Activated CD4-positive, alpha-beta T cell treated with anti-CD3 and anti-CD28 coated beads, Interleukin-2, amount 10 ng/mL, durations not matched to agents 24 days and 14 days (primary cell): Measurements from ENCODE around the gene MACC1. TPM values are rescaled to one million over a fixed set of nuclear protein-coding genes. Genes with fewer than 3 reads are reported as not detected.
"Not testable (repeated sequence)": the region's sequence is repeated elsewhere in the genome, so short reads cannot be mapped to it uniquely, and the experiment has no call there.

Experiments
- DNase-seq: peaks from one replicate; pipeline ENCODE4 v3.0.0; 2022
- H3K27ac Mint-ChIP-seq: one replicate; pipeline ENCODE4 v1.8.0; 2022; ENCODE audit warnings: mild to moderate bottlenecking, mixed read lengths
- H3K27me3 Mint-ChIP-seq: one replicate; pipeline ENCODE4 v1.8.0; 2022; ENCODE audit warnings: mixed read lengths
- H3K36me3 Mint-ChIP-seq: one replicate; pipeline ENCODE4 v1.8.0; 2022; ENCODE audit warnings: low read depth, mild to moderate bottlenecking, mixed read lengths
- H3K4me1 Mint-ChIP-seq: one replicate; pipeline ENCODE4 v1.8.0; 2021; ENCODE audit warnings: mixed read lengths
- H3K4me3 Mint-ChIP-seq: one replicate; pipeline ENCODE4 v1.8.0; 2022; ENCODE audit warnings: mild to moderate bottlenecking, moderate library complexity, mixed read lengths
- H3K9me3 Mint-ChIP-seq: one replicate; pipeline ENCODE4 v1.8.0; 2021; ENCODE audit warnings: mixed read lengths
- intact Hi-C: fragments of 100-400 bp; cut with micrococcal nuclease; formaldehyde crosslinking; loops from one replicate; pipeline ENCODE4 v1.15.1; 2023
- total RNA-seq: library from RNA; stranded (reverse); gene quantifications from 2 replicates; pipeline ENCODE4 v1.2.3, GENCODE V29; 2022

The MACC1 gene
- total RNA-seq, 1 donor from 2014 or later: not detected

DNA sequence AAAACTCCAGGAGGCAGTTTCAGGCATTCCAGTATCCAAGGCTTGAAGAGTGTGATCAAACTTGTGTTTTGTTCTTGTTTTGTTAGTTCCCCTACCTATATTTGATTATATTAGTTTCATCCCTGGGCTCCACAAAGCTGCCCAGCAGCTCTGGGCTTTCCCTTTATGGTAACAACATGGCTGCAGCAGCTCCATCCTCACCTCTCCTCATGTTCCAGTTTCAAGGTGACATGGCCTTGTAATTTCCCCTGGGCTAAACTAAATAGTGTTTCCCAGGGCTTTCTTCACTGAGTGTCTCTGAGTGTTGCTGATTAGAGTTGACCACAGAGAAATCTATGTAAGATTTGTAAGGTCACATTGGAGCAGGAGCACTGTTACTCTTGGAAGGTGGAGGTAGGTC is 83.4 kb downstream of the MACC1 start:
- Mint-ChIP-seq H3K4me3 (no peak overlapping the region), H3K27me3 (no peaks in the 10 kb centered on the region)

GRCh38 chr7:20132585-20132984 is 84.6 kb downstream of the MACC1 start:
- Mint-ChIP-seq H3K4me3 (no peak overlapping the region), H3K9me3 (no peaks in the 10 kb centered on the region), H3K27me3 (no peaks in the 10 kb centered on the region), H3K27ac (no peak overlapping the region), H3K36me3 (no peaks in the 10 kb centered on the region), H3K4me1 (no peaks in the 10 kb centered on the region)
- DNase-seq: no peak
- intact Hi-C loops: no loop called here

More for the DNA sequence above, 83.4 kb downstream of the MACC1 start:
- H3K4me1 Mint-ChIP-seq: no peaks in the 10 kb centered on the region
- no peak for DNase-seq
- no peaks in the 10 kb centered on the region for H3K36me3 Mint-ChIP-seq
- no peaks in the 10 kb centered on the region for H3K9me3 Mint-ChIP-seq
- intact Hi-C loops: no loop called here
- H3K27ac Mint-ChIP-seq: no peak overlapping the region

DNA sequence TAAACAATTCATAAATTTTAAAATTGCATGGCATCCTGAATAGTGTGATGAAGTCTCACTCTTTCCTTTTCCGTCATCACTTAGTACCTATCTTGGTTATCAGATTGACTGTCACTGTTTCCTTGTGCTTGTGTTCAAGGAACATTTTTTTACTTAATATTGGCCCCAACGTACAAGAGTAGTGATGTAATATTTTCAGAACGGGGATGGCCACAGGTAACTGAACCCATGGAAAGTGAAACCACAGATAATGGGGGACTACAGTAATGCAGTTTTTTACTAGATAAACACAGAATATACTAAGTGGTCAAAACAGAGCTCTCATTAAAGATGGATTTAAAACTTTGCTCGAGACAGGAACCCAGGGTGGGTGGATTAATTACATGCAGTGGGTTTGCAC is 85.4 kb downstream of the MACC1 start:
- intact Hi-C loops: no loop called here
- no peaks in the 10 kb centered on the region for H3K4me1 Mint-ChIP-seq
- no peak for DNase-seq

DNA sequence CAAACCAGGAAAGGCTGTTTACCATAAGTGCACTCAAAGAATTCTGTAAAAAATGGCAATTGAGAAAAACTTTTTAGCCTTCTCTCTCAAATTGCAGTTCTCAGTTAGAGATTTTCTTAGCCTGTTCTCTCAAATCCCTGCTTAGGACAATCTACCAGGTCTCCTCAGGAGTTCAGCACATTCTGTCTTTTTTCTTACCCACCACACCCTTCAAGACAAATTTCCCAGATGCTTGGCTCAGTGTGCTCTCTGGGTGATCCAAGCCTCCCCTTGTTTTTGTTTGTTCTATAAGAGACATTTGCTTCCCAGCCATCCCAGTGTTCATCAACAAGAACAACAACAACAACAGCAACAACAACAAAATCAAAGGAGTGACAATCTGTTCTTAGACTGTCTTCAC is 87.3 kb downstream of the MACC1 start:
- Mint-ChIP-seq H3K4me1 (no peaks in the 10 kb centered on the region), H3K4me3 (no peak overlapping the region), H3K27me3 (no peaks in the 10 kb centered on the region), H3K36me3 (no peaks in the 10 kb centered on the region), H3K9me3 (no peaks in the 10 kb centered on the region), H3K27ac (no peak overlapping the region)
- no peak for DNase-seq
- intact Hi-C loops: no loop called here

More for the DNA sequence above, 85.4 kb downstream of the MACC1 start:
- Mint-ChIP-seq H3K4me3 (no peak overlapping the region), H3K9me3 (no peaks in the 10 kb centered on the region), H3K27me3 (no peaks in the 10 kb centered on the region), H3K27ac (no peak overlapping the region), H3K36me3 (no peaks in the 10 kb centered on the region)

- intact Hi-C loops: no loop called here
- no peak for DNase-seq
- no peak overlapping the region for H3K27ac Mint-ChIP-seq
- no peaks in the 10 kb centered on the region for H3K36me3 Mint-ChIP-seq
- H3K9me3 Mint-ChIP-seq: no peaks in the 10 kb centered on the region
- H3K27me3 Mint-ChIP-seq: no peaks in the 10 kb centered on the region
- H3K4me1 Mint-ChIP-seq: no peaks in the 10 kb centered on the region
- H3K4me3 Mint-ChIP-seq: no peak overlapping the region
Observed at GRCh38 chr7:20128001-20128400, 89.2 kb downstream of the MACC1 start.

- DNase-seq, H3K36me3 Mint-ChIP-seq, H3K27ac Mint-ChIP-seq, H3K4me3 Mint-ChIP-seq, intact Hi-C loops, H3K27me3 Mint-ChIP-seq, H3K4me1 Mint-ChIP-seq, H3K9me3 Mint-ChIP-seq: not testable (repeated sequence)
Observed at GRCh38 chr7:20126060-20126459, 91.1 kb downstream of the MACC1 start.

DNA sequence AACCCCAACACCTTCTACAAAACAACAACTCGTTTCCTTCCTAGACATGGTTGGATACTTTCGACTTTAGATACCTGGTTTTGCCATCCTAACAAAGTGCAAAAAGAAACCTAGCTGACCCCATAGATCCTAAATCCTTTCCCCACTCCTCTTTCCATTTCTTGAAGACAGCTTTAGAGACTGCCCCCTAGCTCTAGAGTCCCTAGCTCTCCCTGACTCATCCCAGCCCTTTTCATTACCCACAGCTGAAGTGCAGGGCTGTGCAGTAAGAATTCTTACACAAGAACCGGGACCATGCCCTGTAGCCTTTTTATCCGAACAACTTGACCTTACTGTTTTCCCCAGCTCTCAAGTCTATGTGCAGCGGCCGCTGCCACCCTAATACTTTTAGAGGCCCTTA is 93.1 kb downstream of the MACC1 start:
- intact Hi-C loops, H3K4me3 Mint-ChIP-seq, H3K4me1 Mint-ChIP-seq, H3K36me3 Mint-ChIP-seq, H3K27me3 Mint-ChIP-seq, H3K27ac Mint-ChIP-seq, H3K9me3 Mint-ChIP-seq, DNase-seq: not testable (repeated sequence)

GRCh38 chr7:20122653-20123316 is 94.4 kb downstream of the MACC1 start:
- H3K4me3 Mint-ChIP-seq, DNase-seq, H3K27me3 Mint-ChIP-seq, intact Hi-C loops, H3K27ac Mint-ChIP-seq, H3K4me1 Mint-ChIP-seq, H3K36me3 Mint-ChIP-seq, H3K9me3 Mint-ChIP-seq: not testable (repeated sequence)

GRCh38 chr7:20122073-20122472 is 95.1 kb downstream of the MACC1 start:
- Mint-ChIP-seq H3K4me1 (no peaks in the 10 kb centered on the region), H3K36me3 (no peaks in the 10 kb centered on the region), H3K27me3 (peaks cover 4% of the 10 kb centered on the region), H3K4me3 (no peak overlapping the region), H3K27ac (no peak overlapping the region), H3K9me3 (no peaks in the 10 kb centered on the region)
- intact Hi-C loops: no loop called here
- no peak for DNase-seq

DNA sequence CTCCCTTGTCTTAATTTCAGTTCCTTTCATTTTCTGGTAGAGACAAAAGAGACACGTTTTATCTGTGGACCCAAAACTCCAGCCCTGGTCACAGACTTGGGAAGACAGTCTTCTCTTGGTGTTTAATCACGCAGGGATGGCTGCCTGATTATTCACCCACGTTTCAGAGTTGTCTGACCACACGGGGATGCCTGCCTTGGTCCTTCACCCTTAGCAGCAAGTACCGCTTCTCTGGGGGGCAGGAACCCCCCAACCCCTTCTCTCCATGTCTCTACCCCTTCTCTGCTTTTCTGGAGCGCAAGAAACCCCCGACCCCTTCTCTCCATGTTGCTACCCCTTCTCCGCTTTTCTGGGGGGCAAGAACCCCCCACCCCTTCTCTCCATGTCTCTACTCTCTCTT is 95.8 kb downstream of the MACC1 start:
- intact Hi-C loops: no loop called here
- Mint-ChIP-seq H3K27ac (no peak overlapping the region), H3K36me3 (no peaks in the 10 kb centered on the region), H3K4me3 (no peak overlapping the region), H3K27me3 (peaks cover 5% of the 10 kb centered on the region), H3K9me3 (no peaks in the 10 kb centered on the region), H3K4me1 (no peaks in the 10 kb centered on the region)
- no peak for DNase-seq

DNA sequence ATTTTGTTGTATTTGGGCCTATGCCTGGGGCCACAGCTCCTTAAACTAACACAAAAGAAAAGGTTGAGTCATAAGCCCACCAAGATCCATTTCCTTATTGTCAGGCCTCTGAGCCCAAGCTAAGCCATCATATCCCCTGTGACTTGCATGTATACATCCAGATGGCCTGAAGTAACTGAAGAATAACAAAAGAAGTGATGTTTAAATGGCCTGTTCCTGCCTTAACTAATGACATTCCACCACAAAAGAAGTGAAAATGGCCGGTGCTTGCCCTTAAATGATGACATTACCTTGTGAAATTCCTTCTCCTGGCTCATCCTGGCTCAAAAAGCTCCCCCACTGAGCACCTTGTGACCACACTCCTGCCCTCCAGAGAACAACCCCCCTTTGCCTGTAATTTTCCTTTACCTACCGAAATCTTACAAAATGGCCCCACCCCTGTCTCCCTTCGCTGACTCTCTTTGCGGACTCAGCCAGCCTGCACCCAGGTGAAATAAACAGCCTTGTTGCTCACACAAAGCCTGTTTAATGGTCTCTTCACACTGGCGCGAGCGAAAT is 96.5 kb downstream of the MACC1 start:
- H3K4me3 Mint-ChIP-seq, H3K4me1 Mint-ChIP-seq, intact Hi-C loops, H3K27me3 Mint-ChIP-seq, H3K27ac Mint-ChIP-seq, H3K36me3 Mint-ChIP-seq, DNase-seq, H3K9me3 Mint-ChIP-seq: not testable (repeated sequence)

DNA sequence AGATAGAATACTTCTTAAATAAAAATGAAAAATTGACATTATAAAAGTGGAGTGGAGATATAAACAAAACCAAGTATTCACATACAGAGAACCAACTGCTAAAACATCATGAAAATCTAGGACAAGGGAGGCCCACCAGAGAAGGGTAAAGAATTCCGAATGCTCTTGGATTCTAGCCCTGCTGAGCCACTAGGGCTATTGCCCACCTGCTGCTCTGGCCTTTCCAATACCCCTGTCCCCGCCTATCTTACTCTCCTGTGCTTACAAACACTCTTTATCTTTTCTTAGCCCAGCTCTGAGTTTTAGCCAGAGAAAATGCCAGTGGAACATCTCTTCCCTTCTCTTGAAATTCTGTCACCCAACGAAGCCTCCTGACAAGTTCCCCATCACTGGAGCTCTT is 100.3 kb downstream of the MACC1 start:
- no peaks in the 10 kb centered on the region for H3K36me3 Mint-ChIP-seq
- H3K27ac Mint-ChIP-seq: no peak overlapping the region
- intact Hi-C loops: no loop called here

DNA sequence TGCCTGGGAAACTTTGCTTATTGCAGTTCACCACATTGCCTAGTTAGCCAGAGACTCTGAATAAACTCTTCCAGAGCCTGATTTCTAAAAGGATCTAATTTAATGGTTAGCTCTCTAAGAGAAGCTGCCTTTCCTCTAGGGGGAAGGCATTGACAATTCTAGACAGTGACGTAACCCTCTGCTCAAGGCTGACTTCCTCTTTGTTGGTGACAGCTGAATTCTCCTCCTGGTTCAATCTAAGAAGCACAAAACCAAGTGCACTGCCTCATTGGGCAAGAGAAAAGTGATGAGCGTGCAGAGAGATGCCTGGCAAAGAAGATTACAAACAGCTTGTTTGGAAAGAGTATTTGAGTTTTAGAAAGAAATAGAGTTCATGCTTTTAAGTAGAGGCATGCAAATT is 102.7 kb downstream of the MACC1 start:
- H3K27me3 Mint-ChIP-seq: peaks cover 7% of the 10 kb centered on the region
- H3K4me3 Mint-ChIP-seq: no peak overlapping the region
- intact Hi-C loops: no loop called here
- H3K36me3 Mint-ChIP-seq: no peaks in the 10 kb centered on the region
- H3K9me3 Mint-ChIP-seq: no peaks in the 10 kb centered on the region
- H3K27ac Mint-ChIP-seq: no peak overlapping the region
- DNase-seq: peak; percentile 61
- peaks cover 15% of the 10 kb centered on the region for H3K4me1 Mint-ChIP-seq

More for the DNA sequence above, 100.3 kb downstream of the MACC1 start:
- H3K9me3 Mint-ChIP-seq: no peaks in the 10 kb centered on the region
- DNase-seq: no peak
- no peak overlapping the region for H3K4me3 Mint-ChIP-seq
- peaks cover 12% of the 10 kb centered on the region for H3K4me1 Mint-ChIP-seq
- H3K27me3 Mint-ChIP-seq: peaks cover 5% of the 10 kb centered on the region

DNA sequence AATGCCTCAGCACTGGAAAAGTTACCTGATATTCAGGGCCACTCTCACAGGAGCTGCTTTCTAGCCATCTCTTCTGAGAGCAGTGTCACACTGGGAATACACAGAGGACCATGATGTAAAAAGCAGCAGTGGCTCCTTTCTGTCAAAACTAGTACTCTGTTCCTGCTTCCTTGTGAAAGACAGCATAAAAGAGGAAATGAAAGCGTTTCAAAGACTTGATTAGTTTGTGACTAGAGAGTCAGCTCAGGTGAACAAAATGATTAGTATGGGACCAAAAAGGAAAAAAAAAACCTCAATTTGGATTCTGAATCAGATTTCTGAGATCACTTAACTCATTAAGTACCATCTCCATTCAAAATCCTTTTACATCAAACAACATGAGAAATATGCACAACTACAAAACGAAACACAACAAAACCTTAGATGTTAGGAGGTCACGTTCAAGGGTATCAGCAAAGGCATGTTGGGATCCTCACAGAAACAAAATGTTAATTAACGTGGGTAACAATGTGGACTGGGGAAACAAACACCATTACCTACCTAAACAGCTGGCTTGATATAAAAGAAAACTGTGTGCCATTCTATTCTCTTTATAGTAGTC is 103.7 kb downstream of the MACC1 start:
- DNase-seq: no peak
- intact Hi-C loops: no loop called here
- H3K27ac Mint-ChIP-seq: no peak overlapping the region
- peaks cover 7% of the 10 kb centered on the region for H3K27me3 Mint-ChIP-seq
- H3K9me3 Mint-ChIP-seq: no peaks in the 10 kb centered on the region
- H3K4me3 Mint-ChIP-seq: no peak overlapping the region
- H3K4me1 Mint-ChIP-seq: peaks cover 15% of the 10 kb centered on the region
- no peaks in the 10 kb centered on the region for H3K36me3 Mint-ChIP-seq

- DNase-seq: no peak
- intact Hi-C loops: no loop called here
Observed at GRCh38 chr7:20112696-20113095, 104.5 kb downstream of the MACC1 start.

More at GRCh38 chr7:20112696-20113095, 104.5 kb downstream of the MACC1 start:
- Mint-ChIP-seq H3K9me3 (no peaks in the 10 kb centered on the region), H3K36me3 (no peaks in the 10 kb centered on the region), H3K27me3 (peaks cover 4% of the 10 kb centered on the region), H3K4me3 (no peak overlapping the region), H3K27ac (no peak overlapping the region), H3K4me1 (peaks cover 15% of the 10 kb centered on the region)
